WERI-Rb-1 (cell line): Measurements from ENCODE around the gene MACROD2.

Experiments used
- DNase-seq: peaks from one replicate; pipeline ENCODE4 v3.0.0-alpha.2; 2020
- H3K27ac ChIP-seq: fragments of 250-450 bp; sonication (Bioruptor Pico); 2 replicates; pipeline ENCODE4 v1.5.1; 2020; ENCODE audit warnings: mild to moderate bottlenecking, moderate library complexity
- H3K27me3 ChIP-seq: fragments of 250-450 bp; sonication (Bioruptor Pico); 2 replicates; pipeline ENCODE4 v1.5.1; 2021; ENCODE audit warnings: mild to moderate bottlenecking, low read depth, moderate library complexity; ENCODE audit not compliant: insufficient read depth, severe bottlenecking
- H3K36me3 ChIP-seq: fragments of 250-450 bp; sonication (Bioruptor Pico); 2 replicates; pipeline ENCODE4 v1.5.1; 2020; ENCODE audit warnings: mild to moderate bottlenecking, moderate library complexity
- H3K4me3 ChIP-seq: 2 replicates; pipeline ENCODE4 v1.5.1; 2011; ENCODE audit warnings: low read depth, mild to moderate bottlenecking, control low read depth, low read length
- H3K9me3 ChIP-seq: fragments of 250-450 bp; sonication (Bioruptor Pico); 2 replicates; pipeline ENCODE4 v1.5.1; 2021; ENCODE audit warnings: mild to moderate bottlenecking, moderate library complexity; ENCODE audit not compliant: severe bottlenecking
- CTCF ChIP-seq: IDR thresholded peaks from 2 replicates; pipeline ENCODE4 v1.5.1; 2011; ENCODE audit warnings: low read depth, mild to moderate bottlenecking, control low read depth, inconsistent platforms, low read length

MACROD2 gene

GRCh38 chr20:15447549-15447948 lies 1452.2 kb downstream of the MACROD2 start:
- Histone ChIP-seq H3K27me3 (no peaks in the 10 kb centered on the region), H3K27ac (no peak overlapping the region), H3K36me3 (no peaks in the 10 kb centered on the region), H3K4me3 (no peak overlapping the region), H3K9me3 (no peaks in the 10 kb centered on the region)
- no peak for DNase-seq
- TF ChIP-seq CTCF = no peak

- DNase-seq = no peak
- H3K36me3 ChIP-seq = no peaks in the 10 kb centered on the region
- no peak for TF ChIP-seq CTCF
- no peaks in the 10 kb centered on the region for H3K27me3 ChIP-seq
- H3K27ac ChIP-seq = no peak overlapping the region
- no peaks in the 10 kb centered on the region for H3K9me3 ChIP-seq
- H3K4me3 ChIP-seq = no peak overlapping the region
These were observed 1453.7 kb downstream of the MACROD2 start for GRCh38 chr20:15449061-15449460.

- no peak for DNase-seq
- no peak for TF ChIP-seq CTCF
- no peaks in the 10 kb centered on the region for H3K9me3 ChIP-seq
These were observed 1455.9 kb downstream of the MACROD2 start for GRCh38 chr20:15451241-15451640.

GRCh38 chr20:15455279-15455678 lies 1460.0 kb downstream of the MACROD2 start:
- no peak for DNase-seq
- H3K27me3 ChIP-seq = no peaks in the 10 kb centered on the region
- no peak overlapping the region for H3K27ac ChIP-seq
- H3K4me3 ChIP-seq = no peak overlapping the region
- no peak for TF ChIP-seq CTCF
- no peaks in the 10 kb centered on the region for H3K36me3 ChIP-seq
- no peaks in the 10 kb centered on the region for H3K9me3 ChIP-seq

More at GRCh38 chr20:15451241-15451640, 1455.9 kb downstream of the MACROD2 start:
- Histone ChIP-seq H3K4me3 (no peak overlapping the region), H3K27ac (no peak overlapping the region), H3K36me3 (no peaks in the 10 kb centered on the region), H3K27me3 (no peaks in the 10 kb centered on the region)

GRCh38 chr20:15461938-15462337 lies 1466.6 kb downstream of the MACROD2 start:
- no peak for DNase-seq
- H3K4me3 ChIP-seq = no peak overlapping the region
- H3K27me3 ChIP-seq = no peaks in the 10 kb centered on the region
- no peak overlapping the region for H3K27ac ChIP-seq
- no peak for TF ChIP-seq CTCF
- no peaks in the 10 kb centered on the region for H3K9me3 ChIP-seq
- no peaks in the 10 kb centered on the region for H3K36me3 ChIP-seq

- no peak for DNase-seq
- H3K9me3 ChIP-seq = no peaks in the 10 kb centered on the region
- H3K27ac ChIP-seq = no peak overlapping the region
- H3K36me3 ChIP-seq = no peaks in the 10 kb centered on the region
- H3K4me3 ChIP-seq = no peak overlapping the region
- no peaks in the 10 kb centered on the region for H3K27me3 ChIP-seq
- no peak for TF ChIP-seq CTCF
These were observed 1480.2 kb downstream of the MACROD2 start for GRCh38 chr20:15475483-15475882.
